HTERT RPE-1 (cell line): ENCODE results near the gene KRTAP11-1.

Experiments
- in situ Hi-C: fragments of 300-500 bp; cut with MboI; formaldehyde crosslinking; loops from 4 replicates; pipeline ENCODE4 v1.14.3; 2020; ENCODE audit warnings: low sequenced_read_pairs

The KRTAP11-1 gene, protein sequence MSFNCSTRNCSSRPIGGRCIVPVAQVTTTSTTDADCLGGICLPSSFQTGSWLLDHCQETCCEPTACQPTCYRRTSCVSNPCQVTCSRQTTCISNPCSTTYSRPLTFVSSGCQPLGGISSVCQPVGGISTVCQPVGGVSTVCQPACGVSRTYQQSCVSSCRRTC

DNA sequence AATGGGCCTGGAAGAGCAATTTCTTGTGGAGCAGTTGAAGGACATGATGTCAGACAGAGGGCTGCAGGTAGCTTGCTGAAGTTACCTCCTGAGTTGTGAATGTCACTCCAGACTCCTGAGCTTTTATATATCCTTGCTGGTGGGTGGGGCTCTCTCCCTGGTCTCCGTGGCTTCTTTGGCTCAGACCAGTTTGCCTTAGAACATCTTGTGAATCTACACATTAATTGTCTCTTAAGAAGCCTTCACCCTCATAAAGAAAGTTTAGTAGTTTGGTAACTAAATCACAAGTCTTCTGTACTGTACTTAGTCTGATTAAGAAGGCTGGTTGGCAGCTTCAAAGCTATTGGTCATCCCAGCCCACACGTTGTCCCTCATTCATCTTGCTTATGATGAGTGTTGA is at the start of gene KRTAP11-1:
TSS of gene KRTAP11-1 (minus strand) at position 101 of the 400 bp plus-strand sequence. CDS start at position 45, 56 bp downstream.
- in situ Hi-C loops = no loop called here

DNA sequence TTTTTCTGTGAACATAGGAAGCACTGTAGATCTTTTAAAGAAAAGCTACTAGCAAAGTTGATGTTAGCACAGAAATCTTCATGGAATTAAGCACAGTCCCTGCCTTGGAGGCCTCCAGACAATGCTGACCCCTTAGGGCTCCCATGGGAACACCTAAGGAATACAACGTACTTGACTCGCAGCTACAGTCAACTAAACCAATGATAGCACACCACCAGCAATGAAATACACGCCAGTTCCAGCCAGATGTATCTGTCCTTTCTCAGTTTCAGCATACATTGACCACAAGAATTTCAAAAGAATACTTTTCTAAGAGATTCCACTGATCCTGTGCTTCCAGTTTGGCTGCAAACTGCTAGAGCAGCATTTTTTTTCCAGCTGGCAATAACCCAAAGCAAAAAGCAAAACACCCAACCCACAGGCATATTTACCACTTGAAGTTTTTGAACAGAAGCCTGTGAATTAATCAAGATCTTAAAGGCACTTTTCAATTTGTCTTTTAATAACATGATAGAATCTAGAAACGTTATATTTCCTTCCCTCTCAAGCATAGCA is 42.8 kb upstream of the KRTAP11-1 start:
- in situ Hi-C loops = no loop called here

DNA sequence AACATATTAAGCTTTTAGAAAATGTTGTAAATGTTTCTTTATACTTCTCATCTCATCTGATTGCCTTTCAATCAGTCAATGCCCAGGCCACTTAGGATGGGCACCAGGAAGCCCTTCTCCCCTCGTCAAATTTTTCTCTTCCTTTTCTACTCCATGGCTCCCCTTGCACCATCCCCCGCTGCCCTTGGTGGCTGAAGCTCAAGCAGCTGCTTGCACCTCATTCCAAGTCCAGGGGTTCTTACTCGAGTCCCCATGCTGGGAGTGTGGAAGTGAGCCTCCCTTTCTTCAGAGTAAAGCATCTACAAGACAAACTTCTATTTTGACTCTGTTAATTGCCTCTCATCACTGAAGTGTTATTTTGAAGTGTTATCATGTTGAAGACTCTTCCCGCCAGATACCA is 39.7 kb upstream of the KRTAP11-1 start:
- in situ Hi-C loops = no loop called here

DNA sequence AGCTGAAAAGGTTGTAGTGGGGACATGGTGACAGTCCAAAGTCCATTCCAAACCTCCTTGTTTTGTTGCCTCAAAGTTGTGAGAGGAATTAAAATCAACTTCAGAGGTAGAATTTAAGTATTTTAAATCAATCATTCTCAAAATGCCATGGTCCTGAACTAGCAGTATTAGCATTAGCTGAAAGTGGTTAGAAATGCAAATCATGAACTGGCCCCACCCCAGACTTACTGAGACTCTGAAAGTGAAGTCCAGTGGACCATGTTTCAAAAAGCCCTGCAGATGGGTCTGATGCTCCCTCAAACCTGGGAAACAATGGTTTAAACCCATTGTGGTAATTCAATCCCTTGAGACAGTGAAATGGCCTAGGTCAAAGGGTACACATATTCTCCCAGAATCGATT is 36.2 kb upstream of the KRTAP11-1 start:
- in situ Hi-C loops = no loop called here

DNA sequence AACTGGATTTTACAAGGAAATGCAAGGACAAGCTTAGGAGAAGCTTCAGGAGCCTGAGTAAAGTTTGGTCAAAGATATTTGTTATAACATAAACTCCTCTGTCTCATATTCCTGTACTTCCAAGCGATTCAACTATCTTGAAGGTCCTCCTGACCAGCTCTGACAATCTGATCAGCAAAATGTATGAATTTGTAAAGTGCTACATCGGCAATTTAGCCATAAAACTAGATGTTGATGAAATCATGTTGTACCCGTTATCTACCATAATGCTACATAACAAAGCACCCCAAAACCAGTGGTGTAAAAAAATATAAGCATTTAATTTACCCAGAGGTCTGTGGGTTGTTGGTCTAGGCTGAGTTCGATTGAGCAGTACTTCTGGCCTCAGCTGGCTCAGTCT is 19.5 kb upstream of the KRTAP11-1 start:
- in situ Hi-C loops = no loop called here

DNA sequence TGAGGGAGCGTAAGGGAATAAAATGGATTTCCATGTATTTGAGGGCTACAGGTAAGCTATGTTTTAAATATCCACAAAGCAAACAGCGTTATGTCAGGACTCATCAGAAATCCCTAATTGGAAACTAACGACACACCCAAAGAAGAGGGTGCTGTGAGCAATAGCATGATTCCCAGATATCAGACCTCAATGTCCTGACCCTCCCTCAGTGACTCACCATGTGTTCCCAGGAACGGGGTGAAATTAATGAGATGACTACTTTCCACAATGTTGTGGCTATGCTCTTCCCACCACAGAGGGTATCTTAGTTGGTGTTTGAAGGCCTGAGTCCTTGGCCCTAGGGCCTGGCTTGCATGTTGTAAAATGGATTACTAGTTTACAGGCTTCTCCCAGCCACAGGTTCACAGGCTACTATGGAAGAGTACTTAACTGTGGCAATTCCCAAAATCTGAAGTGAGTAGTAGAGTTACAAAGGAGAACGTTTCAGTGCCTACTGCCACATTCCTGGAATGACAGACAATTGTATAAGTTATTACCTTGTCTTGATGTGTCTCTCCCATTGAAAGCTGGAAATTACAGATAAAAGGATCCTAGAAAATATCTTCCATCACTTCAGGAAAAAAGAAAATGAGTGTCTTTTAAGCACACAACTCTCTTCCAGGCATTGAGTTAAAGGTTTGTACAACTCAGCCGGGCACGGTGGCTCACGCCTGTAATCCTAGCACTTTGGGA is 1.7 kb upstream of the KRTAP11-1 start:
- in situ Hi-C loops = no loop called here

DNA sequence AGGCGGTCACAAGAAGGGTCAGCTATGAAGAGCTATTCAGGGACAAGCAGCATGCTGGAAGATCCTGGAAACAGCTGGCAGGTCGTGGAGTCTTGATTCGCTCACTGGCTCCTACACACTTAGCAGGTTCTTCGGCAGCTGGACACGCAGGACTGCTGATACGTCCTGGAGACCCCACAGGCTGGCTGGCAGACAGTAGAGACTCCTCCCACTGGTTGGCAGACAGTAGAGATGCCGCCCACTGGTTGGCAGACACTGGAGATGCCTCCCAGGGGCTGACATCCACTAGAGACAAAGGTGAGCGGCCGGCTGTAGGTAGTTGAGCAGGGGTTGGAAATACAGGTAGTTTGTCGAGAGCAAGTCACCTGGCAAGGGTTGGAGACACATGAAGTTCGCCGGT is 466 bp downstream of the KRTAP11-1 start:
- in situ Hi-C loops = no loop called here

DNA sequence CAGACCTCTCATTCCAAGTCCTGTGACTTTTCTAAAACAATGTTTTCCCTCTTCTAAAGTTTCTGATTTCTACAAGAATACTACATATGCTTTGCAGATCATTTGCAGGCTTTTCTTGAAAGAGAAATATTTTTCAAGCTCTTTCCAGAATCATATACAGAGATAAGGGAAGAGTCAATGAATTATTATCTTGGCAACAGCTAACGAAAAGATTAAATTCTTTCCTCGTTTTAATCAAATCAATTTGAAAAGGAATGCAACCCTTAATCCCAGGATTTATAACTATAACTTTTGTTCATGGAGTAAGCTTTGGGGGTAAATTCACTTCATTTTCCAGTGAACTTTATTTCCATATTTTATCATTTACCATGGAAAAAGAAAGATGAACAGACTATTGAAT is 6.9 kb downstream of the KRTAP11-1 start:
- in situ Hi-C loops = no loop called here

DNA sequence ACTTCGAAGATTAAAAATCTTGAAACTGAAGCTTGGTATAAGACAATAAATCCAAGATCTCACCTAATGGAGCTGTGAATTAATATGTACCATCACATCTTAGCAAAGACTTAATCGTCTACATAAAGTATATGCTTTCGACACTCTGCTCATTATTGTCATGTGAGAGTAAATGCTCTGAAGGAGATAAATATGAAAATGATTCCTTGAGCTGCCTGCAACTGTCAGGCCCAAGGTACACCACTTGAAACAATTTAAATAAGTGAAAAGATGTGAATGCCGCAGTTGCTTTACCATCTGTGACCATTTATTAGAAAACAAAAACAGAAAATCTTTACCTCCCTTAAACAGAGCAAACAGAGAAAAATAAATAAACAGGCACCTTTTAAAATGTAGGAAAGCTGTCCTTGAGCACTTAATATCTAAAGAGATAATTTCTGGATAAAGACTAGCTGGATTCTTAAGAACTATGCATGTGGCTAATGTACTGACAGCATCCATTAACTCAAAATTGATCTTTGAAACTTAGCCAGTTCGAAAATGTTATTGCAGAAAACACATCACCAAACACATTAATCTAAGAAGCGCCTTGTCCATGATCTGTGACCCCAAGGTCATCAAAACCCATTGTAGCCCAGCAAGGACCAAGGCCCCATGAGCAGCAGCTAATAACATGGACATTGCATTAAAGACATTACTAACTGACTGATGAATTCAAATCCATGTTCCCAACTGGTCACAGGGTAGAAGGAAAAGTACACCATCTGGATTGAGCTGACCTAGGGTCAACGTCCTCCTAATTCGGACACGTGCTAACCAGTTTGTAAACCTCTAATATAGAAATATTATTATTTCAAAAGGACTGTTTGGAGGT is 33.5 kb downstream of the KRTAP11-1 start:
- in situ Hi-C loops = no loop called here

DNA sequence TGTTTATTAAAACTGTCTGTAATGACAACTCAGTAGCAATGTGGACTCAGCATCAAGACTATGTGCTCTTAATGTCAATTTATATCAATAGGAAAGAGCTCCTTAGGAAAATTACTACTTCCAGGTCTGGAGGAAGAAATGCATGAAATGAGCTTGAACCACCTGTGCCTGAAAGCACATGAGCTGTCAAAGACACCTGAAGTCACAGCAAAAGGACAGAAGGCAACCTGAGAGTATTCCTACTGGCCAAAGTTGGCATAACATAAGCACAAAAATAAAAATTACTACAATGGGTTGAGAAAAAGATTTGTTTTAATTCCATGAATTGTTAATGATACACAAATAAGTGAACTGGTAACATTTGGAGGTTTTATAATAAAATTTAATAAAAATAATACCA is 38.4 kb downstream of the KRTAP11-1 start:
- in situ Hi-C loops = no loop called here

DNA sequence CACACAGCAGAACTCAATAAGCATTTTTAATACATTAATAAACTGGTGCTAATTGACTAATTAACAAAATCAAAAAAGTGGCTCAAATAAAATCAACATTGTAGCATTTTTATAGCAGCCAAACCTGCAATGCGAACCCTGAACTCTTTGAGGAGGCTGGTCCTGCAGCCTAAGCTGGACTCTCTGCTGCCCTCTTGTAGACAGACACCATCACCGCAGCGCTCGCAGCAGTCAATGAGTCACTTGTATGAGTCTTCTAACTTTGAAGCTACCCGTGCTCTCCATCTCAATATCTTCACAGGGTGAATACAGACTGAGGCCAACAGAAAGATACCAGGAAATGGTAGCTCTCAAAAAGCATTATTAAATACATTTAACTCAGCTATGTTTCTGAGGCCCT is 42.1 kb downstream of the KRTAP11-1 start:
- in situ Hi-C loops = no loop called here

DNA sequence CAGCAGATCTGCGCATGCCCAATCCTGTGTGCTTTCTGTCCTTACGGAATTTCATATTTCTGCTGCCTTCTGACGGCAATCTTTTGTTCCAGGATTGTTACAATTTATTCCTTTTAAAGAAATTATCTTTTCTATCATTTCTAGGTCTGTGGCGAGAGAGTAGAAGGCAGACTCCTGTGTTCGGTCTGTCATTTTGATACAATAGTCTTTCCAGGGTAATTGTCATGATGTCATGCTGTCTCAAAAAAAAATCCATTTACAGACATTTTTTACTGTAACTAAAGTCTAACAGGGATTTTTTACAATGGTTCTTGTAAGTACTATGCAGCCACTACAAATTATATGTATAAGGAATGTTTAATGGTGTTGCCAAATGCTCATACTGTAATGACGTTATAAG is 42.8 kb downstream of the KRTAP11-1 start:
- in situ Hi-C loops = no loop called here

DNA sequence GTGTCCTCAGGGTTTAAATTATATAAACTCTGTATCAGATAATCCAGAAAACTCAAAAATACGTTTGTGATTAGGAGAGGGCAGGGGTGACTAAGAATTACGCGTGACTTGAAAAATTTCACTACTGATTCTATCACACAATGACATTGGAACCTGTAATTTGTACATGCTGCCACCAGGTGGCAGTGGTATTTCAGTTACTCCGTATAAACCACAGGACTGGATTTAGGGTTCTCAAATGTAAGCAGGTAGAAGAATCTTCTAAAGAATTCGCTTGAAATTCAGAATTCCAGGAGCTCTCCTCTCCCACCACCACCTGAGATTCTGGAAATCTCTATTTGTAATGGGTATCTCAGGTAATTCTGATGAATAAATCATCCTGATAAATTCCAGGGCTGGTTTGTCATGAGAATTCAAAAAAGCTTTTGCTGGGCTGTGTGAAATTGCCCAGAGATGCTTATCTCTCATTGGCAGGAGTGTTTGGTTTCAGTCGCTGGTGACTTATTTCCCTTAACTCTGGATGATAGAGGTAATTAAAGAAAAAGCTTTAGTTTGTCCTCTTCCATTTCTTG is 50.1 kb downstream of the KRTAP11-1 start:
- in situ Hi-C loops = no loop called here
